Measurements from ENCODE around the gene SNX32.

DNA sequence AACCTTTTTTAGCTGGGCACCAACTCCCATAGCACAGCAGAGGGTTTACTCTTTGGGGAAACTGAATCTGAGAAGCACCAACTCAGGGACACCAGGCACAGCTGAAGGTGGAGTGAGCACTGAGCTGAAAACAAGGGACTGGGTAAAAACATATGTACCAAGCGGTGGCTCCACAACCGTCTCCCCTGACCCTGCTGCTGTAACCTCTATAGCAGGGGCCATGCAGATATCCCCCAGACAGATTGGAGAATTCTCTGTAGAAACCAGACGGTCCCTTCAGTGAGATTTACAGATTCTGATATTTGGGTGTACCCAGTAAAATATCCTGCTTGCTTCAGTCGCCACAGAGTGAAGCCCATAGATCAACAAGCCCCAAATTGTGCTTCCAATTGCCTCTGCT lies 4.3 kb upstream of the SNX32 start:
- TF ChIP-seq, protein P1, sequence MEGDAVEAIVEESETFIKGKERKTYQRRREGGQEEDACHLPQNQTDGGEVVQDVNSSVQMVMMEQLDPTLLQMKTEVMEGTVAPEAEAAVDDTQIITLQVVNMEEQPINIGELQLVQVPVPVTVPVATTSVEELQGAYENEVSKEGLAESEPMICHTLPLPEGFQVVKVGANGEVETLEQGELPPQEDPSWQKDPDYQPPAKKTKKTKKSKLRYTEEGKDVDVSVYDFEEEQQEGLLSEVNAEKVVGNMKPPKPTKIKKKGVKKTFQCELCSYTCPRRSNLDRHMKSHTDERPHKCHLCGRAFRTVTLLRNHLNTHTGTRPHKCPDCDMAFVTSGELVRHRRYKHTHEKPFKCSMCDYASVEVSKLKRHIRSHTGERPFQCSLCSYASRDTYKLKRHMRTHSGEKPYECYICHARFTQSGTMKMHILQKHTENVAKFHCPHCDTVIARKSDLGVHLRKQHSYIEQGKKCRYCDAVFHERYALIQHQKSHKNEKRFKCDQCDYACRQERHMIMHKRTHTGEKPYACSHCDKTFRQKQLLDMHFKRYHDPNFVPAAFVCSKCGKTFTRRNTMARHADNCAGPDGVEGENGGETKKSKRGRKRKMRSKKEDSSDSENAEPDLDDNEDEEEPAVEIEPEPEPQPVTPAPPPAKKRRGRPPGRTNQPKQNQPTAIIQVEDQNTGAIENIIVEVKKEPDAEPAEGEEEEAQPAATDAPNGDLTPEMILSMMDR (IDR thresholded peaks at IDR 0.05): no peak
- TF ChIP-seq POLR2AphosphoS5 (IDR thresholded peaks at IDR 0.05; ENCODE audit: low read depth, low read length) (no peak), TCF7L2 (IDR thresholded peaks at IDR 0.05; ENCODE audit: low read depth, low read length) (no peak)

Measured in Panc1 (cell line).